D341Med (cell line): ENCODE results near the gene PPOX.

Experiments
- DNase-seq: peaks from one replicate; pipeline ENCODE4 v3.0.0; 2012; ENCODE audit warnings: low spot score

PPOX gene

DNA sequence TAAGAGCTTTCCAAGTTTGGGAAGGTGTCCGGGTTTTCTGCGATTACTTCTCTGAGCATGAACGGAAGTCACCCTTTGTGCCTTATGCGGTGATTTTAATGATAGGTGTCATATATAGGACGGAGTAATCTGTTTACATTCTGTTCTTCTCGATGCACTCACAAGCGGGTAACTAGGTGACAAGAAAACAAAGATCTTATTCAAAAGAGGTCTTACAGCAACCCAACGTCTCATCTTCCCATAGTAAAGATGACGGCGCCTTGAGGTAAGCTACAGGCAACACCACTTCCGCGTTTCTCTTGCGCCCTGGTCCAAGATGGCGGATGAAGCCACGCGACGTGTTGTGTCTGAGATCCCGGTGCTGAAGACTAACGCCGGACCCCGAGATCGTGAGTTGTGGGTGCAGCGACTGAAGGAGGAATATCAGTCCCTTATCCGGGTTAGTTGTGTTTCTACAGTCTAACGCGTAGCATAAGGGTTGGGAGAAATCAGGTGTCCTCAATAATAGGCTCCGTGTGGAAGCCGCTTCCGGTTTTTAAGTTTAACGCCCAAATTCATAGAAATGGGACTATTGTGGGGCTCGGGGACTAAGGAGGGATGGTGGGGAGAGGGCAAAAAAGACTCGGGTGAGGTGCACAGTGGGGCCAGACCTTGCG, 12.4 kb upstream of the PPOX start, which contains the start of gene UFC1:
UFC1 (plus strand) TSS at position 297 of the 656 bp plus-strand sequence; CDS start at position 317, 20 bp downstream.
- peak; percentile 87 for DNase-seq

DNA sequence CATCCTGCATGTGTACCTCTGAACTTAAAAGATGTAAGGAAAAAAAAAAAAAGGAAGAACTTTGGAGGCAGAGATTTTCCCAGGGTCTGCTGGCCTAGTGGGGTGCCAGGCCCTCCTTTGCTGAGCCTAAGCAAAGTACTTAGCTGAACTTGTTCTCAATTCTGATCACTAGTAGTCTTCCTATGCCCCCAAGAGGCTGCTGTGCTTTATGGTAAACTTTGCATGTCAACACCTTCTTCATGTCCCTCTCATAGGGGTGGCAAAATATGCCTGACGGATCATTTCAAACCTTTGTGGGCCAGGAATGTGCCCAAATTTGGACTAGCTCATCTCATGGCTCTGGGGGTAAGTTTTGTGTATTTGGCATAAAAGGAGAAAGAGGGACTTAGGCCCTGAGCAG, 8.4 kb upstream of the PPOX start:
- no peak for DNase-seq

DNA sequence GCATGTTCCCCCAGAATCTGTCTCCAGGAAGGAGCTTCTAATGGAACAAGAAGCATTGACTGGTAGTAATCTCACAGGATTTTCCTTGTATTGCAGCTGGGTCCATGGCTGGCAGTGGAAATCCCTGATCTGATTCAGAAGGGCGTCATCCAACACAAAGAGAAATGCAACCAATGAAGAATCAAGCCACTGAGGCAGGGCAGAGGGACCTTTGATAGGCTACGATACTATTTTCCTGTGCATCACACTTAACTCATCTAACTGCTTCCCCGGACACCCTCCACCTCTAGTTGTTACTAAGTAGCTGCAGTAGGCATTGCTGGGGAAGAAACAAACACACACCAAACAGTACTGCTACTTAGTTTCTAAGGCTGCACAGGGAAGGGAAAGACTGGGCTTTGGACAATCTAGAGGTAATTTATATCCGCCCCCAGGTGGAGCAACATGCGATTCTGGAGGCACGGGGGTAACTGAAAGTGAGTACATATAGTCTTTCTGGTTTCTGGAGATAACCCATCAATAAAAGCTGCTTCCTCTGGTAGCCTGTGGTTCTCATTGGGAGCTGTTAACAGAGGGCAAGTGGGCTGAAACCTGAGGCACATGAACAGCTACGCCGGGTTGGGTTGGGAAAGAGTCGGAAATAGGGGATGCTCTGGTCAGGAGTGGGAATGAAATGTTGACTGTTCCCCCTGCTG, 7.8 kb upstream of the PPOX start:
- DNase-seq = no peak

DNA sequence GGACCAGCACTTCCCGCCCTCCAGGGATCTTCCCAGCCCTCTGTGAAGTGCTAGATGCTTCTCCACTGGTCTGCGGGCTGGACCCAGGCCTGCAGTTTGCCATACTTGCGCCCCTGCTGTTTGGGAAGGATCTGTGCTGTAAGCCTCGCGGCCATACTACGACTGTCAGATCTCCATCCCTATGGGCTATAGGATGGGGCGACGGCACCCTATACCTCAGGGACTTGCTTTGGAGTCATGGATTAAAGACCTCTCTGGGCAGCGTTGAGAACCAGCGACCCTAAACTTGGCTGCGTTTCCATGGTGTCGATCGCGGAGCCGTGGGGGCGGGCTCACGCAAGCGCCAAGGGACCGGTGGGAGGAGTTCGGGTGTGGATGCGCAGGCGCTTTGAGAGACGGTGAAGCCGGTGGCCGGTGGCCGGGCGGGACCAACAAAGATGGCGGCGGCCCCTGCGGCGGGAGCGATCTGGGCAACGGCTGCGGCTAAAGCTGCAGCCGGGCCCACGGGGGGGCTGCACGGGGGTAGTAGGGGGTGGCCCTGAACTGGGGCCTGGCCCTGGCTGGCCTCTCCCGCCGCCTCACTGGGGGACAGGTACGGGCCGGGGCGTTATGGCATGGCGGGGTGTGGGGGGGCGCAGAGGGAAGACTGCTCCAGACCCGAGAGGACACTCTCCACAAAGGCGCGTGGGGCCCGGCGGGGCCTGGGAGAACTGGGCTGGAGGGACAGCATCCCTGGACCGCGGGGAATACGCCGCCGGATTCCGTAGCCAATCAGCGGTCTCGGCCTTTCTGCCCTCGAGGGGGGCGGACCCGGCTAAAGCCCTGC, 6.9 kb upstream of the PPOX start, which contains the start of gene USP21:
USP21 (plus strand) TSS at position 414 of the 826 bp plus-strand sequence. CDS start 1,141 bp downstream, outside the sequence.
- peak; percentile 99 for DNase-seq

DNA sequence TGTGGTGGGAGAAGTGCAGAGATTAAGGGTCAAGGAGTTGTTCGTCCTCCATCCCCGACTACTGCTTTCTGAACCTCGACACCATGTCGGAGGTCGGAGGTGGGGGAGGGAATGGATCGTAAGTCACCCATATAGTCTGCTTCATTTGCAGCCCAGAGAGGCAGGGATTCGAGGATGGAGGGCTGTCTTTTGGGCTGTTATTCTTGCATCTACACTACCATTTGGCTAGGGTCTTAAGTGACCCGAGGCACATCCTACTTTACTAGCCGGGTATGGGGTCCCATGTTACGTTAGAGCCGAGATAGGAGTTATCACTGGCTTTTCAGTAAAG, 6.3 kb upstream of the PPOX start:
- DNase-seq = no peak

DNA sequence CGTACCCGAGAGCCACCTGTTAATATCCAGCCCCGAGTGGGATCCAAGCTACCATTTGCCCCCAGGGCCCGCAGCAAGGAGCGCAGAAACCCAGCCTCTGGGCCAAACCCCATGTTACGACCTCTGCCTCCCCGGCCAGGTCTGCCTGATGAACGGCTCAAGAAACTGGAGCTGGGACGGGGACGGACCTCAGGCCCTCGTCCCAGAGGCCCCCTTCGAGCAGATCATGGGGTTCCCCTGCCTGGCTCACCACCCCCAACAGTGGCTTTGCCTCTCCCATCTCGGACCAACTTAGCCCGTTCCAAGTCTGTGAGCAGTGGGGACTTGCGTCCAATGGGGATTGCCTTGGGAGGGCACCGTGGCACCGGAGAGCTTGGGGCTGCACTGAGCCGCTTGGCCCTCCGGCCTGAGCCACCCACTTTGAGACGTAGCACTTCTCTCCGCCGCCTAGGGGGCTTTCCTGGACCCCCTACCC, 5.5 kb upstream of the PPOX start:
- DNase-seq = no peak

DNA sequence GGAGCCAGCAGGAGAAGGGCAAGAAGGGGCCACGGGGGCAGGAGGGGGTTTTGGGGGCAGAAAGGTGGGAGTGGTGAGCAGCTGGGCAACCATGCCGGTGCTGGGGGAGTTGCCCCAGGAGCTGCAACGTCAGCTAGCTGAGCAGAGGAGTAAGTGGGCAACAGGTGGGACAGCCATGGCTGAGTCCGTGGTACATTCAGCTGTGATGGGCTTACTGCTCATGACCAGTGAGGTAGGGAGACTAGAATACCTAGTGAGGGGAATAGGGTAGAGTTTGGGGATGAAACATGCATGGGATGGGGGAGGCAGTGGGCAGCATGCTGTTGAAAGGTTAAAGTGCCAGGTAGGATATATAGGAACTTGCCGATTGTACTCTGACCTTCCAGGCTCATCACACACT, 4.6 kb upstream of the PPOX start:
- DNase-seq = no peak

DNA sequence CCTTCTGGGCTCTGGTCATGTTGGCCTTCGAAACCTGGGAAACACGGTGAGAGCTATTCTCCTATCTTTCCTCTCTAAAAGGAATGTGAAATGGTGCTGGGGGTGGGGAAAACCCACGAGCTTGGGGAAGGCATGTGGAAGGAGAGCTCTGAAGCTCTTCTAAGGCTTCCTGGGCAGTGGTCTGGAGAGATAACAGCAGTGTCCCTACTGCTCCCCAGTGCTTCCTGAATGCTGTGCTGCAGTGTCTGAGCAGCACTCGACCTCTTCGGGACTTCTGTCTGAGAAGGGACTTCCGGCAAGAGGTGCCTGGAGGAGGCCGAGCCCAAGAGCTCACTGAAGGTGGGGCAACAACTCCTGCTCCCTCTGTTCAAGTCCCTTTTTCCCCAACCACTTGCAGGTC, 4.2 kb upstream of the PPOX start:
- no peak for DNase-seq

DNA sequence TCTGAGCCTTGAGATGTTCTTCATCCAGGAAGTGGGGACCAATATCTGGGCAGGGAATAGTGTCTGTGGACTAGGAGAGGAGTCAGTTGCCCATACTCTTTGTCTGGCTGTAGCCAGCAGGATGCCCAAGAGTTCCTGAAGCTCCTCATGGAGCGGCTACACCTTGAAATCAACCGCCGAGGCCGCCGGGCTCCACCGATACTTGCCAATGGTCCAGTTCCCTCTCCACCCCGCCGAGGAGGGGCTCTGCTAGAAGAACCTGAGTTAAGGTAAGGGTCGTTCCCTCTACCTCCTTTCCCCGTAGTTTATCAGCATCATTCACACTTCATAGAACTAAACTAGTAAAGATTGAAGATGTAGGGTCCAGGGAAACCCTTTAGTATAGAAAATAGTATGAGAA, 3.4 kb upstream of the PPOX start:
- no peak for DNase-seq

DNA sequence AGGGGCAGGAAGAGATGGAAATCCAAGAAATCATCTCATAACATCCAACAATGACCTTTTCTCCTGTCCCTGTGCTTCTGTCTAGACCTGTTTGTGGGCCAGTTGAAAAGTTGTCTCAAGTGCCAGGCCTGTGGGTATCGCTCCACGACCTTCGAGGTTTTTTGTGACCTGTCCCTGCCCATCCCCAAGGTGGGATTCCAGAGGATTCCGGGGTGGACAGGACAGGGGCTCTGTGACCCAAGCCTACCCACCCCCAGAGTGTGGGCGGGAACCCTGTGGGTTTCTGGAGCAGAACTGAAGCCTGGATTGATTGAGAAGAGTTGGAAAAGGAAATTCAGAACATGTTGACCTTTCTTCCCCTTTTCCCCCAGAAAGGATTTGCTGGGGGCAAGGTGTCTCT, 2.4 kb upstream of the PPOX start:
- no peak for DNase-seq

DNA sequence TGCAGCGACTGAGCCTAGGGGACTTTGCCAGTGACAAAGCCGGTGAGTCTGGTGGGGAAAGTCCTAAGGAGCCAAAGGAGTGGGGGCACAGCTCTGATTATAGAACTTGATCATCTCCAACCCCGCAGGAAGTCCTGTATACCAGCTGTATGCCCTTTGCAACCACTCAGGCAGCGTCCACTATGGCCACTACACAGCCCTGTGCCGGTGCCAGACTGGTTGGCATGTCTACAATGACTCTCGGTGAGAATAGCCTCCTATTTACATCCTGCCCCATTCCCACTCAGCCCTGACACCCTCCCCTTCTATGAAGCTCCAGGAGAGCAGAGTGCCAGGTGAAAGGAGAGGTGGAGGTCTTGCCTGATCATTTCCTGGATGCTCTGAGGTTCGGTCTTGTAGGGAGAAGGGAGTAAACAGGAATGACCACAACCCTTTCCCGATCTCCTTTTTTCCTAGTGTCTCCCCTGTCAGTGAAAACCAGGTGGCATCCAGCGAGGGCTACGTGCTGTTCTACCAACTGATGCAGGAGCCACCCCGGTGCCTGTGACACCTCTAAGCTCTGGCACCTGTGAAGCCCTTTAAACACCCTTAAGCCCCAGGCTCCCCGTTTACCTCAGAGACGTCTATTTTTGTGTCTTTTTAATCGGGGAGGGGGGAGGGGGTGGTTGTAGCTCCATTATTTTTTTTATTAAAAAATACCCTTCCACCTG, 1.2 kb upstream of the PPOX start:
- DNase-seq = no peak

DNA sequence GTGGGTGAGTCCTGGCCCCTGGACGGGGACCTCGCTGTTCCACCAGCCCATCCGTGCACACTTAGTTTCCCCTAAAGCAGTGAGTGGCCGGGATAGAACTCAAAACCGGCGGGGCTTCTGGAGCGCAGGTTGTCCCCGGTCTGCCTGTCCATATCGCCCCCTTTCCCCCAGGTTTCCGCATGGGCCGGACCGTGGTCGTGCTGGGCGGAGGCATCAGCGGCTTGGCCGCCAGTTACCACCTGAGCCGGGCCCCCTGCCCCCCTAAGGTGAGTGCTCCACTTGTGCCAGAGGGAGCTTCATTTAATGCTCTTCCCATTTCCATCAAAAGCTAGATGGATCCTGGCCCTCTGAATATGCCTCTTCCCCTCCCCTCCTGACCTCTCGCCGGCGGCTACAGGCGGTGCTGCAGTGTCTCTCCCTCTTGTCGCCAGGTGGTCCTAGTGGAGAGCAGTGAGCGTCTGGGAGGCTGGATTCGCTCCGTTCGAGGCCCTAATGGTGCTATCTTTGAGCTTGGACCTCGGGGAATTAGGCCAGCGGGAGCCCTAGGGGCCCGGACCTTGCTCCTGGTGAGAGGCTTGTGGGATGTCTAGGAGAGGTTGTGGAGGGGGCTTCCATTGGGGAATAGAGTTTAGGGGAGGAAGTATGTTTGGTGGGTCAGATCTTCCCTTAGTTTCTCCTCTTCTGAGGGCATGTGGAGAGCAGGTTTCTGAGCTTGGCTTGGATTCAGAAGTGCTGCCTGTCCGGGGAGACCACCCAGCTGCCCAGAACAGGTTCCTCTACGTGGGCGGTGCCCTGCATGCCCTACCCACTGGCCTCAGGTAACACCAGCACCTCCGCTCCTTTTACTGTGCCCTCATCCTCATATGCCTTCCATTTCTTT, 683 bp downstream of the PPOX start:
- peak; percentile 56 for DNase-seq

DNA sequence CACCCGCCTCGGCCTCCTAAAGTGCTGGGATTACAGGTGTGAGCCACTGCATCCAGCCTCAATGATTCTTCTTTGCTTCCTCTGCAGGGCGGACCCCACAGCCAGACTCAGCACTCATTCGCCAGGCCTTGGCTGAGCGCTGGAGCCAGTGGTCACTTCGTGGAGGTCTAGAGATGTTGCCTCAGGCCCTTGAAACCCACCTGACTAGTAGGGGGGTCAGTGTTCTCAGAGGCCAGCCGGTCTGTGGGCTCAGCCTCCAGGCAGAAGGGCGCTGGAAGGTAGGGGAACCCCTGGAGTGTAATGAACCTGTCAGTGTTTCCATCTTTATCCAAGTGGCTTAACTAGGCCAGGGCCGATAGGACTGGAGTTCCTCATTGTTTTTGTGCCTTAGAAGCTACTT, 2.7 kb downstream of the PPOX start:
- DNase-seq = no peak

DNA sequence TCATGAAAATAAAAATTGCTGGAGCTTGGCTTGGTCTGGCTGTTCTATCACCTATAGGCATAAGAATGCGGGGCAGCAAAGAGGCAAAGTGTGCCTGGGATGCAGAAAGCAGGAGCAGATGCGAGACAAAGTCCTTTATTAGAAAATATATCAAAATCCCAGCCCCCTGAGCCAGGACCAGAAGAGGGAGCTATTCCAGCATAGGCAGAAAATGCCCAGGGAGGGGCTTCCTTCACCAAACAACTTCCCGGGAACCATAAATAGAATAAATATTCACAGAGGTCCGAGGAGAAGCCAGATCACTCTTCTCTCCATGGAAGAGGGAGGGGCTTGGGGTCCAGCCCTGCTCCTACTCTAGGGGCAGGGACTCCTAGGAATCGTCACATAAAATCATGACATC, 5.0 kb downstream of the PPOX start:
- DNase-seq = no peak

DNA sequence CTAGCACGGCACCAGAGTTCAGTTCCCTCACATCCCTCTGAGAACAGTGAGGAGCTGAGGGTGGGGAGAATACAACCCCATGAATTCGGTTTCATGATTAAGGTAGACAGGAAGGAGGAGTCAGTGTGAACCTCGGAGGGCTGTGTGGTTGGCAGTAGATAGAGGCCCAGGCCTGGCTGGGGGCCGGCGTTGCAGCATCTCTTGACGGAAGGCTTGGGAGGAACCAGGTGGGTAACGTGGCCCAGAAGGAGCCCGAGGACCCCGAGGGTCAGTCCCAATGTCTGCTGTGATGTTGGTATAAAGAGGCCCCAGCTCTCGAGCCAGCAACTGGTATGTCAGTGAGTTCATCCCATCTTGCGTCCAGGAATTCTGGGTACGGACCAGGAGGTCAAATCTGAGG, 5.5 kb downstream of the PPOX start:
- DNase-seq = no peak

DNA sequence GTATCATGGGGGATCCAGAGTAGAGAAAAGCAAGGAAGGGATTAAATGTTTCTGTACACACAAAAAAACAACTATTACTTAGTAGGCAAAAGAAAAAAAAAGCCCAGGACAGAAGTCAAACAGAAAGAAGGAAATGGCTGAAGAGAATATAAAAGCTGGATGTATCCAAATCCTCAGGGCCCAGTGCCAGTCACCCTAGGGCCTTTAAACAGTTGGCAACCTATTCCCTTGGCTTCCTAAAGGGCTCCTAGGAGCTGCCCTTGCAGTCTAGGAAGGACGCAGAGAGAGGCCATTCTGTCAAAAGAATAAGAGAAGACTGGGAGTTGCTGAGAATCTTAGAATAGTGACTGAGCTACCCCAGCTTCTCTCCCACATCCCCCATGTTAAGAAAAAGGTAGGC, 6.1 kb downstream of the PPOX start:
- no peak for DNase-seq

DNA sequence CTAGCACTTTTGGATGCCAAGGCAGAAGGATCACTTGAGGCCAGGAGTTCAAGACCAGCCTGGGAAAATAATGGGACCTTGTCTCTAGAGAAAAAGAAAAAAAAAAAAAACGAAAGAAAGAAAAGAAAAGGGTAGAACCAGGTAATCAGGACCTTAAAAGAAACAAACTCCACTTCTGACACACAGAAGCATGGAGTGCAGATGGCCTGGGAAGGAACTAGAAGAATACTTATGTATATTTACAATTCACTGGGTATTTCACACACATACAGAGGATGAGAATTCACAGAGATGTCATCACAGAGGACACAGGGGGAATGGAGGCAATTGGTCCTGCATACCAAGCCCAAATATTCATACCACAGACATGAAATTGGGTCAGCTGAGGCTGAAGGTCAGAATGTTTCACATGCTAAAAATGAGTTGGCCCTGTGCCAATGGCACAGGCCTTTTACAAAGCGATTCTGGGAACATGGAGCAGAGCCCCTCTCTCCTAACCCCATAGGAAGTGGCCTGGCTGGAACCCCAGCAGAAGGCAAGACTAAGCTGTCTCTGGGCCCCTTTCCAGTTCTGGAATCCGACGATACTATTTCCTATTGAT, 6.7 kb downstream of the PPOX start:
- no peak for DNase-seq

DNA sequence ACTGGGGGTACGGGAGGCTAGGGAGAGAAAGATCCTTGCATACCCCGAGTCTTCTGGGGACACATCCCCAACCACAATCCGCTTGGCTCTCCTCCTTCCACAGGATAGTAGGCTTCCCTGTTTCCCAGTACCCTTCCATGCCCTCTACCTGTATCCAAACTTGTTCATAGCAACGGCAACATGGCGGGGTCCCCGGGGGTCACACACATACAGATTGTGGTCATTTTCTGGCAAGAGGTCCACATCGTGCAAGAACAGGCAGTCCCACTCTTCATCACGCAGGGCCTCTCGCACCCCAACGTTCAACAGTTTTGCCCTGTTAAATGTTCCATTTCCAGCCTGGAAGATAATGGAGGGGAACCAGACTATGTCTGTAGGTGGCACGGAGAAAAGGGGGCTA, 7.5 kb downstream of the PPOX start:
- DNase-seq = no peak

DNA sequence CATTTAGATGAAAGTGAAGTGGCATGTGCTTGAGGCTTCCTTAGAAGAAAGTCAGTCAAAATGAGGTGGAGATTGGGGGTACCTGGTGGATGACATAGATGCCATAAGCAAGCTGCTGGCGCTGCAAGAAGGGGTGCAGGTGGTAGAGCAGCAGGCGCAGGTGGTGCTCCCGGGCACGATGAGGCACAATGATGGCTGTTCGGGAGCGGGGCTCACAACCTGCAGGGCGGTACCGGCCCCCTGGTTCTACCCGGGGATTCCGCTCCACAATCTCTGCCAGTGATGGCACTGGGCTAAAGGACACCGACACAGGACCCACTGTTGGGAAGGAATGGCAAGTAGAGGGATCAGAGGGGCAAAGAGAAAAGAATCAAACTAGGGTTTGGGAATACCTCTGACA, 8.7 kb downstream of the PPOX start:
- no peak for DNase-seq

DNA sequence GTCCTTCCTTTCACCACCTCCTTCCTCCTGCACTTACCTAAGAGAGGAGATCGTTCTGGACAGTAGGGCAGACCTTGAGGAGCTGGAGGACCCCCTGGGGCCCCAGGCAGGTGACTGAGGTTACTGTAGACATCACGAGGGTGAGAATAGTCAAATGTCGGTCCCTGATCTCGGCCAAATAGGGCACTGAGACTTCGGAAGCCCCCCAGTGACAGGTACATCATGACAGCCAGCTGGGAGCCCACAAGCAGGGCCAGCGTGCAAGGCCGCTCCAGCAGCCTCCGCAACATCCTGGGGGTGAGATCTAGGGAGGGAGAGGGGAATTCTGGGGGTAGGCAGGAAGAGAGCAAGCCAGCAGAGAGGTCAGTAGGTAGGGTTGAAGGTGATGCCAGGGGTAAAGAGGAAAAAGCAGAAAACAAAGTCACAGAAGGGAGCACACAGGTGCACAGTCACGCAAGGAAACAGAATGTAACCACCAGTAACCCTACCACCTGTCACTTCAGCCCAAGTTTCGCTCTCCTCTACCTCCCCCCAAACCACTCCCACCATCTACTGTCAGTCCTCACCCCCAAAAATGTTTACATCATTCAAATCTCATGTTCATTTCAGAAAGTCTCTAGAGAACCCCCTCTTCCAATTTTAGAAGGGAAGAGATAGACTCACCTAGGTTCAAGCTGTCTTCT, 9.7 kb downstream of the PPOX start:
- DNase-seq = no peak
